RCC 7860 (cell line): ENCODE data around the gene TMEM98.
"Not testable (repeated sequence)": the region's sequence is repeated elsewhere in the genome, so short reads cannot be mapped to it uniquely, and the experiment has no call there.

ENCODE experiments used
- DNase-seq: peaks from one replicate; pipeline ENCODE4 v3.0.0-alpha.2; 2015; ENCODE audit warnings: low spot score
- FAIRE-seq: peaks from 2 replicates; lab custom pipeline; 2012; peaks lifted over from hg19 to GRCh38; lab: Jason Lieb, UNC

The TMEM98 gene

DNA sequence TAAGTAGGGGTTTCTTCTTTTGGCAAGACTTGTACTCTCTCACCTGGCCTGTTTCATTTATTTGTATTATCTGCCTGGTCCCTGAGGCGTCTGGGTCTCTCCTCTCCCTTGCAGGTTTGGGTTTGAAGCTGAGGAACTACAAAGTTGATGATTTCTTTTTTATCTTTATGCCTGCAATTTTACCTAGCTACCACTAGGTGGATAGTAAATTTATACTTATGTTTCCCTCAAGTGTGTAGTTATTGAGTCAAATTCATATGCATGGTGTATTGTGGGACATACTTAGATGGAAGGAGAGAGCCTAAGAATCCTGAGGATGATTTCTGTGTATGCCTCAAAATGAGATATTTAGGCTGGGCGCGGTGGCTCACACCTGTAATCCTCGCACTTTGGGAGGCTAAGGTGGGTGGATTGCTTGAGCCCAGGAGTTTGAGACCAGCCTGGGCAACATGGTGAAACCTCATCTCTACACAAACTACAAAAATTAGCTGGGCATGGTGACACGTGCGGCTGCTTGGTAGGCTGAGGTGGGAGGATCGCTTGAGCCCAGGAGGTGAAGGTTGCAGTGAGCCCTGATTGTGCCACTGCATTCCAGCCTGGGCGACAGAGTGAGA, 13.6 kb downstream of the TMEM98 start:
- DNase-seq (peak; percentile 38), FAIRE-seq (no peak)

DNA sequence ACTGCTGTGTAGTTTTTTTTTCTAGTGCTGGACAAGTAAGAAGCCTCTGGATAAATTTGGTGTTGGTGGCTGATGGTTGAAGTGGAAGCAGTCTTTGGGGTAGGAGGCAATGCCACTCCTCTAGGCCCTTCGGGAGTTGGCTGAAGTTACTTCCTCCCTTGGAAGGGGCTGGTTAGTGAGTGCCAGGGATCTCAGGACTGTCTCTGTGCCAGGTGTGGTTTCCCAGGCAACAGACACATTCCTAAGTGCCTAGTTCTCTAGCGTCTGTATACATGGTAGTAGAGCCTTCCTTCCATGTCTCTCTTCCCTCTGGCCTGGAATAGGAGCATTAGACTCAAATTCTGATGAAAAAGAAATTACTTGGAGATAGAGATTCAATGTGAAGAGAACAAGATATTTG, 15.3 kb downstream of the TMEM98 start:
- FAIRE-seq (no peak), DNase-seq (no peak)

DNA sequence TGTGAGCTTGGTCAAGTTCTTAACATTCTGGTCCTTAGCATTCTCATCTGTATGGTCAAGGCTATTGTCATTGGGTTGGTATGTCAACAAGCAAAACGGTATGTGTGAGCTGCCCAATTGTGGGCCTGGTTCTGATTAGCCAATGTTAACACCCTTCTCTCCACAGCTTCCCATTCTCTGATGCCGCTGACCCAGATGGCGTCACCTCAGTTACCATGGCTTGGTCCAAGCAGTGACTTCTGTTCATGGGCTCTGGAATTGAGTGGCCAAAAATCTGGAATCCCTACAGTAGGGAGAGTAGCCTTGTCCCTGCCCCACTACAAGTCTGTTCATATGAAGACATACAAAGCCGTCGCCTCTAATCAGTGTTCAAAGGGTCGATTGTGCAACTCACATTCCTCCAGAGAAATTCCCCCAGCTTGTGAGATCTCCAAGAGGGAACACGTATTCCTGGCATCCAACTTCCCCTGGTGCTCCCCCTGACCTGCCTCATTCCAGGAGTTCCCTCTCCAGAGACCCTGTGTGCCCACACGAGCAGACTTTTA, 15.8 kb downstream of the TMEM98 start:
- FAIRE-seq = no peak
- no peak for DNase-seq

DNA sequence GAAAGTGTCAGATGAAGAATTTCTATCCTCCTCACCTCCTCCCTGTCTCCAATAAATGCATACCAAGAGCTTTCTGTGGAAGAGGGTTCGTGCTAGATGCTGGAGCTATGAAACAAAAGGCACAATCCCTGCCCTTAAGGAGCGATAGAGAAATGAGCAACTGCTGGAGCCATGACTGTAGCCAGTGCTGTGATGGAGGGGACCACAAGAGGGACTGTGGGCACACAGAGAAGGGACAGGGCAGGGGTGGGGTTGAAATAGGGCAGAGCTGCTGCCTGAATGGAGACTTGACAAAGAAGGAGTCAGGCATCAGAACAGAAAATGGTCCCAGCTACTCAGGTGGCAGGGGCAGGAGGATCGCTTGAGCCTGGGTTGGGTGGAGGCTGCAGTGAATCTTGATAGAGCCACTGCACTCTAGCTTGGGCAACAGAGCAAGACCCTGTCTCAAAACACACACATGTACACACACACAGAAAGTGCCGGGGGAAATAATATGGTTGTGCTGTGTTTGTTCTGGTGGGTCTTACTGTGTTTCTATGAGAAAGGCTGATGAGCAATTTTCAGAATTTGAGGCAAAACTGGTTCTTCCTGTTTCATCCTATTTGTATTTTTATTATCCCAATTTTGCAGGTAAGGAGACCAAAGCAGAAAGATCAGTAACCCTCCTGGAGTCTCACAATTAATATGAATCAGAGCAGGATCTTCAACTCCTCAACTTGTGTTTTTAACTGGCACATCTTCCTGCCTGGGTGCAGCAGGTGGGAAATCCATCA, 16.5 kb downstream of the TMEM98 start:
- no peak for DNase-seq

DNA sequence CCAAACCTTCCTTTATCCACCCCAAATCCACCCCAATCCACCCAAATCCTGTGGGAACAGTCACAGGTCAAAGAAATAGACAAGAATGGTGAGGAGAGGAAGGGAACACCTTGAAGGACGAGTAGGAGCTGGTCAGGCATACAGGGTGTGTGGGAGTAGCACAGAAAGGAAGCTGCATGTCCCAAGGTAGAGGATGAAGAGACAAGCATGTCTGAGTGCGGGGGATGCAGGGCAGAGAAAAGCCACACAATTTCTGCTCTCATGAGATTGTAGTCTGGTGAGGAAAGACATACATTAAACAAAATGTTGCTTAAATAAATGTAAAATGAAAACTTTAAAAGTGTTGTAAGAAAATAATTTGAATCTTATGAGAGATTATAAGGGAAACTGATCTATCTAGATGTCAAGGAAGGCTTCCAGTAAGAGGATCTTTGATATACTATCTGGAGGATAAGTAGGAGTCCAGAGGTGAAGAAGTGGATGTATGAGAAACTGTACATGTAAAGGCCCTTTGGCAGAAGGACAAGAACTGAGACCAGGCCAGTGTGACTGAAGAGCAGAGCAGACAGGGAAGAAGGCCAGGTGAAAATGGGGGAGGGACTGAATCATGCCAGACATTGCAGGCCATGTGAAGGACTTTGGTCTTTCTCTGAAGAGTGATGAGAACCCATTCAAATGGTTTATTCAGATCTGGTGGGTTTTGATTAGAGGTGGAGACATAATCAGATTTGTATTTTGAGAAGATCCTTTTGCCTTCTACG, 18.6 kb downstream of the TMEM98 start:
- DNase-seq (no peak), FAIRE-seq (no peak)

More for the DNA sequence above, 16.5 kb downstream of the TMEM98 start:
- FAIRE-seq = no peak

DNA sequence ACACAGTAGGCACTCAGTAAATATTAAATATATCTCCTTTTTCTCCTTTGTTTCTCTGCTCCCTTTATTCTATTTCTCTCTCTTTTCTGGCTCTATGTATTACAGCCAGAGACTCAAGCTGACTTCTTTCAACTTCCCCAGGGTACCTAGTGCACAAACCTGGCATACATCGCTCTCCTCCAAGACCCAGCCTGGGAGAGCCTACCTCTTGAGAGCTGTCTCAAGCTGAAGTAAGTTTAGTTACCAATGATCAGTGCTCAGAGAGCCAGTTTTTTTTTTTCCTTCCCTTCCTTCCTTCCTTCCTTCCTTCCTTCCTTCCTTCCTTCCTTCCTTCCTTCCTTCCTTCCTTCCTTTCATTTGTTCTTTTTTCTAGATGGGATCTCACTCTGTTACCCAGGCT, 19.8 kb downstream of the TMEM98 start:
- DNase-seq (no peak), FAIRE-seq (no peak)

DNA sequence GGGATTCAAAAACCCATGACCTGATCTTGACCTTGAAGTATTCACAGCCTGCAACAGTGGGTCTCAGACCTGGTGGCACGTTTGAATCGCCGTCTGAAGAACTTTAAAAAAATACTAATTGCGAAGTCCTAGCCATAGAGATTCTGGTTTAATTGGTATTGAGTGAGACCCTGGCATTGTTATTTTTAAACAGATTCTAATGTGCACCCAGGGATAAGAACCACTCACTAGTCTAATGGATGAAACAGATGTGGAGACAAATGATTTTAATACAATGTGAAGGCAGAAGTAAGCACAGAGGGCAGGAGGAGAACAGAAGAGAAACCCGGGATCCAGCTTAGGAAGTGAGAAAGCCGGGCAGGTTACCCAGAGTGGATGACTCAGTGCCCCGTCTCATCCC, 21.2 kb downstream of the TMEM98 start:
- no peak for FAIRE-seq
- no peak for DNase-seq

DNA sequence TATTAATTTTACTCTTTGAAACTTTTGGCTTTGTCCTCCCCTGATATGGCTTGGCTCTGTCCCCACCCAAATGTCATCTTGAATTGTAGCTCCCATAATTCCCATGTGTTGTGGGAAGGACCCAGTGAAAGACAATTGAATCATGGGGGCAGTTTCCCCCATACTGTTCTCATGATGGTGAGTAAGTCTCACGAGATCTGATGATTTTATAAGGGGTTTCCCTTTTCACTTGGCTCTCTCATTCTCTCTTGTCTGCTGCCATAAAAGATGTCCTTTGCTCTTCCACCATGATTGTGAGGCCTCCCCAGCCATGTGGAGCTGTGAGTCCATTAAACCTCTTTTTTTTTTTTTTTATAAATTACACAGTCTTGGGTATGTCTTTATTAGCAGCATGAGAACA, 24.5 kb downstream of the TMEM98 start:
- not testable (repeated sequence) for FAIRE-seq

DNA sequence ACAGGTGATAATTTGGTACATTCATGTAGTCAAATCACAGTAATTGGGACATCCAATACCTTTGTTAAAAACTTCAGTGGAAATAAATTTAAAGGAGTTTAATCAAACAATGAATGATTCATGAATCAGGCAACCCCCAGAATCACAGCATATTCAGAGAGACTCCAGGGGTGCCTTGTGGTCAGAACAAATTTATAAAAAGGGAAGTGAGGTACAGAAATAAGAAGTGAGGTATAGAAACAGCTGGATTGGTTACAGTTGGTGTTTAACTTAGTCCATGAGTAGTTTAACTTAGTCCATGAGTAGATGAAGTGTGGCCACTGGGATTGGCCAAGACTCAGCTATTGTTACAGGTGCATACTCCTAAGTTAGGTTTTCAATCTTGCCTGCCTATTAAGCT, 25.1 kb downstream of the TMEM98 start:
- no peak for DNase-seq
- FAIRE-seq = no peak

More for the DNA sequence above, 24.5 kb downstream of the TMEM98 start:
- not testable (repeated sequence) for DNase-seq

DNA sequence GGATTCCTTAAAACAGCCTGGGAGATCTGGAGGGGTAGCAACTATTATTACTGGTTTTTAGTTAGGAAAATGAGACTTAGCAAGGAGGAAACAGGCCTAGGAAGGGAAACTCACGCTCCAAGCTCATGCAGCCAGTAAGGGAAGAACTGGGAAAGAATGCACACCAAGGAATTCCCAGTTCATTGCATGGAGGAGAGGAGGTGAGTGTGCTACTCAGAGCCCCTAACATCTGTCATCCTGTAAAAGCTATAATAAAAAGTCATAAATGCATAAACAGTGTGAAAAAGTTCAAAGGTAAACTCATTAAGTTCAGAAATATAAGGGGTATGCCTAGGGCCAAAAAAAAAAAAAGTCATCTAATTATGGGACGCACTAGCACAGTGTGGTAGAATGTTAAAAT, 25.9 kb downstream of the TMEM98 start:
- no peak for DNase-seq
- no peak for FAIRE-seq

DNA sequence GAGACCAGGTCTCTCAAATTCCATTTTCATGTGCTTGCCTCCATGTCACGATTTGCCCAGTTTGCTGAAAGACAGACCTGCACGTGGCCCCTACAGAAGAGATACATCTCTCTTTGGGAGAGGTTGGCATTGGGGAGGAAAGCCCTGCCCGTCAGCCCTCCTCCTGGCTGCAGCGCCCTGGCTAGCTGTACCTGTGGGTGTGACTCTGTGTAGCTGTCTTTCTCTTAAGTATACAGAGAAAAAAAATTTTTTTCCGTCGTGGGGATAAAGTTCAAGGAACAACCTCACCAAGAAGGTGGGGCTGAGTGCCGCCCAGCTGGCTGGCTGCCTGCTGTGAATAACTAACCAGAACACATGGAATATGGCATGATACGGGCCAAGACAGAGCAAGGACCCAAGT, 26.5 kb downstream of the TMEM98 start:
- no peak for FAIRE-seq
- DNase-seq = no peak

DNA sequence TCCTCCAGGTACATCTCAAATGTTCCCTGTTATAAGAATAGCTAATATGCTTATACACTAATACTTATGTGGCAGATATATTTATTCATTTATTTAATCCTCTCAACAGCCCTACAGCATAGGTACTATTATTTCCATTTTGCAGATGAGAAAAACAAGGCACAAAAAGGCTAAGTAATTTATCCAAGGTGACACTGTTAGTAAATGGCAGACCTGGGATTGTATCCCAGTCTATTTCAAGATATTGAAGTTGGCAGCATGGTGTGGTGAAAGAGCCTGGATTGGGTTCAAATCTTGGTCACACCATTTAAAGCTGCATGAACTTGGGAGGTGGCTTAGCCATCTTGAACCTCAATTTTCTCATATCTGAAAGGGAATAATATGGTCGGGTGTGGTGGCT, 27.2 kb downstream of the TMEM98 start:
- FAIRE-seq = no peak
- DNase-seq = no peak

DNA sequence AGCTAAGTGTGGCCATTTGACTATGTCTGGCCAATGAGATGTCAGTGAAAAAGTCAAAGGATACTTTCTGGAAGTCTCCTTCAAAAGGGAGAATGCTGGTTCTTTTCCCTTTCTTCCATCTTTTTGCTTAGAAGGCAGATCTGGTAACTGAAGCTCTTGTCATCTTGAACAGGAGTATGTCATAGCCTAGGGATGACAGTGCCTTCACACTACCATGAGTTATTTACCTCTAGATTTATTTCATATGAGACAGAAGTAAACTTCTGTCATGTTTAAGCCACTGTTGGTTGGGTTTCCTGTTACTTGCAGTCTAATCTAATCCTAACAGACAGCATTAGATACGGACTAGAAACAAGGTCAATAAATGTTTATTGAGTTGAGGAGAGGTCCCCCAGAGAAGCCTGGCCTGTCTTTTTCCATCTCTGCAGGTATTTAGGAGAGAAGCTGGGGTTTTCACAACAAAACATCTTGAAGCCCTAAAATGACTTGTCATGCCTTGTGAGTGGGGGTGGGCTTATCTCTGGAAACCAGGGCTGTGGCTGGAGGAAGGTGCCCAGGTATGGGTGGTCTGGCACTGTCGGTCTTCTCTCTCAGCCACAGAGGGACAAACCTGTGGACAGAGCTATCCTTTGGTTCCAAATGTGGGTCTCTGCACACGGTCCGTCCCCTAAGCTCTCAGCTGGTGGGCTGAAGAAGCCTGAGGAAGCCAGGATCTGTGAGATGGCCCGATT, 28.5 kb downstream of the TMEM98 start:
- FAIRE-seq (no peak), DNase-seq (no peak)

DNA sequence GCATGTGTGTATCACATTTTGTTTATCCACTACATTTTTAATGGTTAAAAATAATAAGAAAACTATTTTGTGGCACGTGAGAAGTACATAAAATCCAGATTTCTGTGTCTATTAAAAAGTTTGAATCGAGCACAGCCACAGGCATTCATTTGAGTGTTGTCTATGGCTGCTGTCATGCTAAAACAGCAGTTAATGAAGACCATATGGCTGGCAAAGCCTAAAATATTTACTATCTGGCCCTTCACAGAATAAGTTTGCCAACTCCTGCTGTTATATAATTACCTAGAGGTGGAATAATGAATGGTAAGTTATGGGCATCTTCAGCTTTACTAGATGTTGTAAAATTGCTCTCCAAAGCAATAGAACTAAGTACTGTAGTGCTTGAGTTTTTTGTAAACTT, 30.5 kb downstream of the TMEM98 start:
- FAIRE-seq (no peak), DNase-seq (no peak)

DNA sequence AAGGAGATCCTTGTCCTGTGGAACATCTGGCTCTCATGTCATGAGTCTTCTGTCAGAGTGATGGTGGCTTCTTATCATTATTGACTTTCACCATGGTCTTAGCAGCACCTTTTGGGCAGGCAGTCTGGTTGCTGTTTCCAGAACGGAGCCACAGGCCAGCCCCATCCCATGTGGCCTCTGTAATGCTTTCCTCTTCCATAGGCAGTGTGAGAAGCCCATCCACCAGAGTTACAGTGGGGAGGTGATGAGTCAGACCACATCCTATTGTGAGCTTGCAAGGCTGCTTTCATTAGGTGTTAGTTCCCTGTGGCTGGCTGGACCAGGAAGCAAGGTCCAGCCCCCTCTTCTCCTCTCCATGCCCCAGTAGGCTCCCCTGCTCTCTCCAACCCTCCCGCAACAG, 32.9 kb downstream of the TMEM98 start:
- no peak for DNase-seq

DNA sequence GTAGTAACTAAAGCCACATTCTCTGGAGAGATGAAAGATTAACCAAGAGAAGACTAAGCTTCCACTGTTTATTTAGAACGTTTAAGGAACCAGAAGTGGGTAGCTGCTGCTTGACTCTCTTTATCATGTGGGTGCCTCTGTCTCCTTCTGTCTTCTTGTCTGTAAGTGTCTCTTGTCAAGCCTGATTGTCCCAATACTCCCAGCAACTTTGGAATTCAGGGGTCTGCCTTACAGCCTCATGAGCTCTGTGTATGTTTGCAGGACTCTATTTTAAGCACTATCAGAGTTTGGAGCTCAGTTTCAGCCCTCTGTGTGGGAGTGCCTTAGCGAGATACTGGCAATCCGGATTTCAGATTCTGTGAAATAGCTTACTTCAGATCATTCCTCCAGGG, 34.4 kb downstream of the TMEM98 start:
- FAIRE-seq (no peak), DNase-seq (no peak)

More for the DNA sequence above, 32.9 kb downstream of the TMEM98 start:
- FAIRE-seq = no peak

DNA sequence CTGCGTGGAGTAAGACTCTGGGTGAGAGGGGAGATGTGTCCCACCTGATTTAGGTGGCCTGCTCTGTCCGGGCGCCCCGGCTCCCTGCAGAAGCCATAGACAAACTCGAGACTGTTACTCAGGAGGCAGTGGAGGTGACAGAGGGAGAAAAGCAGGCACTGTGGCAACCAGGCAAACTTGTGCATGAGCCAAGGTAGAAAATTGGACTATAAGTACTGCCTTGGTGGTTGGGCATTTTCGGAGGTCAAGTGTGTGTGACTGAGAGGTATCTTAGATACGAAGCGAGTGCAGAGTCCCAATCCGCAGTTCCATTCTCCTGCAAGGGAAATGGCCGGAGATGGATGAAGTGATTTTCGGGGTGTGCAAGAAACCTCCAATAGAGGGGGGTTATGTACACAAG, 36.6 kb downstream of the TMEM98 start:
- FAIRE-seq (no peak), DNase-seq (no peak)

DNA sequence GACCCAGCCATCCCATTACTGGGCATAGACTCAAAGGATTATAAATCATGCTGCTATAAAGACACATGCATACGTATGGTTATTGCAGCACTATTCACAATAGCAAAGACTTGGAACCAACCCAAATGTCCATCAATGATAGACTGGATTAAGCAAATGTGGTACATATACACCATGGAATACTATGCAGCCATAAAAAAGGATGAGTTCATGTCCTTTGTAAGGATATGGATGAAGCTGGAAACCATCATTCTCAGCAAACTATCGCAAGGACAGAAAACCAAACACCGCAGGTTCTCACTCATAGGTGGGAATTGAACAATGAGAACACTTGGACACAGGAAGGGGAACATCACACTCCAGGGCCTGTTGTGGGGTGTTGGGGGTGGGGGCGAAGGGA, 41.3 kb downstream of the TMEM98 start:
- FAIRE-seq, DNase-seq: not testable (repeated sequence)

DNA sequence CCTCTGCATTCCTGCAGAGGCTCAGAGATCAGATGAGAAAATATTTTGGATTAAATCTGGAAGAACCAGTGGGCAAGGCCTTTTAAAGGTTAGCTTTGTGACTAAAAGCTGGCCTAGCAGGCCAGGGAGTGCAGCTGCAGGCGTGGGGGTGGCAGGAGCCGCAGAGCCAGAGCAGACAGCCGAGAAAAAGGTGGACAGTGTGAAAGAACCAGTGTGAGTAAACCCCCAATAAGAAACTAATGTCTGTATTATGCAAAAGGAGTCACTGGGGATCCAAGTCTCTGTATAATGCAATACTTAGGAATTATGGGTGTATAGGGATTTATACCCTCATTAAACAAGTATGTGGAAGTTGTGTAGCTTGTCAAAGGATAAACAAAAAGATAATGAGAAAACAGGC, 42.3 kb downstream of the TMEM98 start:
- FAIRE-seq (no peak), DNase-seq (no peak)

DNA sequence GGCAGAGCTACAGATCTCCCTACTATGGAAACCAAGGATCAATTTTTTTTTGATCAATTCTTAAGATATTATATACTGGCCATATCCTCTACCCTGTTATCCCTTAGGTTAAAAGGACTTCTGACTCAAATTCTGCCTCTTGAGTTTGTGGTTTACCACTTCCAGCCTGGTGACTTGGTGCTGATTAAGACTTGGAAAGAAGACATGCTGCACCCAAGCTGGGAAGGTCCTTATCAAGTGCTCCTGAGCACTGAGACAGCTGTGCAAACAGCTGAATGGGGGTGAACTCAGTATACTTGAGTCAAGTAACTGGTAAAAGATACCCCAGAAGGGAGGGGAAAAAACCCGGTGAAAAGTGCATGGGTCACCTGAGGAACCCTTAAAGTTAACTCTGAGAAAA, 43.2 kb downstream of the TMEM98 start:
- FAIRE-seq (no peak), DNase-seq (no peak)

DNA sequence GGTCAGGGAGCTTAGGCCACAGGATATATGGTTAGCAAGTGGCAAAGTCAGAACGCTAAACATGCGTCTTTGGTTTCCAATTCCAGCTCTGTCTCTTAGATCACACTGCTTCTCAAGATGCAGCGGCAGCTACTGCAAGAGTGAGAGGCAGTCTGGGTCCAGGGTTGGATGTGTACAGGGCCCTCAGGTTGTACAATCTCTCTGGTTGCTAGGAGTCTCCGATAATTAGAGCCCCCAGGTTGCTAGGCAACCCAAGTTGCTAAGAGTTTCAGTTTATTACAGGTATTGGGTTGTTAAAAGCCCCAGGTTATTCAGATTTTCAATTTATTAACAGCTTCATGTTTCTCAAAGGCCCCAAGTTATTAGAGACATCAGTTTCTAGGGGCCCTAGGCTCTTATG, 48.2 kb downstream of the TMEM98 start:
- FAIRE-seq (no peak), DNase-seq (no peak)
